Spleen (tissue), 7 donors: ENCODE measurements around the gene PARN.

ENCODE experiments used
- CTCF ChIP-seq, 11 experiments: fragments of 200-600 bp in 7 of 11; fragments of 450-650 bp in 4 of 11; sonication (generic) in 4 of 11; IDR thresholded peaks in 8 of 11; conservative IDR thresholded peaks in 3 of 11; 1 replicate in 7 of 11; 2 replicates in 4 of 11; pipeline versions ENCODE4 v1.4.0 to v1.8.0; 2016 to 2021; ENCODE audit warnings: antibody characterized with exemption in 11 of 11, inconsistent platforms in 4 of 11, mild to moderate bottlenecking in 1 of 11
- POLR2AphosphoS5 ChIP-seq, 3 donors: sonication (generic); formaldehyde crosslinking; IDR thresholded peaks; one replicate each; pipeline ENCODE4 v1.5.1; 2017; ENCODE audit warnings: antibody characterized with exemption in 3 of 3
- donor health status: DM: no; HTN: no; CAD: no; lungs with moderate emphysema.
- donor health status: DM: no; HTN: no; CAD: no.
- donor health status: DM: no; HTN: no; CAD: no.

GRCh38 chr16:14476183-14476582 is 153.9 kb downstream of the PARN start:
- TF ChIP-seq CTCF (IDR thresholded peaks at IDR 0.05 in 8 of 11, conservative IDR thresholded peaks at IDR 0.05 in 3 of 11) (no peak), POLR2AphosphoS5 (IDR thresholded peaks at IDR 0.05) (no peak)
